ENCODE data around the gene SEC31B. TPM values are rescaled to one million over a fixed set of nuclear protein-coding genes. Genes with fewer than 3 reads are reported as not detected.

The SEC31B gene
- total and polyA plus RNA-seq, 12 donors = 2.8 to 85.1 (median 8.3) TPM

DNA sequence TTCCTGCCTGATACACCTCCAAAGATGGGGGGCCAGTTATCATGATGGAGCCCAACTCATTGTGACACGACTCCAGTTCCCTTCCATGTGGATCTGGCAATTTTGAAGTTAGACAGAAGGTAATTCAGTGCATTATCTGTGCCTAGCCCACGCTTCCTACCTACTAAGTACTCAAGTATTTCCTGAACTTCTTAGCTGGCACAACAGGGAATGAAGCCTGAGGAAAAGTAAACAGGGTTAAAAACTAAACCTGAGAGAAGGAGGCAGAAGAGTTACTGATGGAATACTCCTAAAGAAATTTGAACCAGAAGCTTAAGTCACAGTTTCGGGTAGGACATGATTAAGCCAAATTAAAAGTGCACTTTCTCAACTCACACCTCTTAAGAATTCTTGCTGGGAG, 1.1 kb upstream of the SEC31B start:
- WGBS, 4 donors = 84 to 93% (median 89%) methylated on average over 3 of the region's 3 CpGs
- no peak overlapping the region for H3K27ac ChIP-seq
- no peaks in the 10 kb centered on the region for H3K27me3 ChIP-seq
- peaks cover 0 to 26% of the 10 kb centered on the region in 2 donors for H3K36me3 ChIP-seq (replicated peaks in 1 of 2)
- peaks cover 0 to 13% of the 10 kb centered on the region in 2 donors for H3K4me1 ChIP-seq (replicated peaks in 1 of 2)
- TF ChIP-seq CTCF (IDR thresholded peaks at IDR 0.05) (no peak), POLR2A (IDR thresholded peaks at IDR 0.05) (no peak)
- no peaks in the 10 kb centered on the region for H3K9me3 ChIP-seq (replicated peaks in 1 of 3)
- no peak for DNase-seq
- intact Hi-C loops (cut with DNase I) = loop anchor here in 1 of 2 donors (10.0 kb wide), 1 partner anchor 186 kb away; the partner anchor contains the start of gene PKD2L1
- no peak overlapping the region for H3K4me3 ChIP-seq

- H3K36me3 ChIP-seq (replicated peaks in 1 of 2) = peaks cover 0 to 9% of the 10 kb centered on the region in 2 donors
- DNase-seq = peak; percentile 55 to 91 (median 76)
- H3K27ac ChIP-seq = no peak overlapping the region
- intact Hi-C loops (cut with DNase I) = loop anchor here (5.0 to 10.0 kb wide), 3 partner anchors 36 to 182 kb away; no protein-coding TSS in a partner anchor
- TF ChIP-seq POLR2A (IDR thresholded peaks at IDR 0.05) (no peak), CTCF (IDR thresholded peaks at IDR 0.05) (peak; percentile 48 to 78 (median 74))
- H3K9me3 ChIP-seq (replicated peaks in 1 of 3) = no peaks in the 10 kb centered on the region
- peak overlapping the region in 1 of 4 donors; percentile 48 for H3K4me3 ChIP-seq
- WGBS, 4 donors = 2 to 16% (median 12%) methylated on average over 7 of the region's 7 CpGs
- H3K27me3 ChIP-seq = no peaks in the 10 kb centered on the region
- H3K4me1 ChIP-seq (replicated peaks in 1 of 2) = peaks cover 0 to 13% of the 10 kb centered on the region in 2 donors
These were observed 860 bp downstream of the SEC31B start for GRCh38 chr10:100518761-100519241.

DNA sequence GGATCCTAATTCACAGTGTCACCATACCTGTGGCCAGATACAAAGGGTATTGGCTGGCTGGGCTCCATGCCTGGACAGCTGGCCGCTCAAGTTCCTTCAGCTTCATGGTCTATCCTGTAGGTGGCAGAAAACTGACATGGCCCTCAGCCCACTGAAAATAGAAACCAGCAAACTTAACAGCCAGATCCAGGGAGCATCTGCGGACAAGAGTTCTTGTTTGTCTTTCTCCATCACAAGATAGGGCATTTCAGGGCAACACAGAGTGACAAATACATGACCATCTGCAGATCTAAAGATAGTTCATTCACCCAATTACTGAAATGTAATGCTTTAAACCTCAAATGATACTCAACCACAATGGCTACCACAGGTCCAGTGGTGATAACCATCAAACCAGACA, 2.8 kb downstream of the SEC31B start:
- Histone ChIP-seq H3K27me3 (no peaks in the 10 kb centered on the region), H3K36me3 (replicated peaks in 1 of 2) (peaks cover 0 to 4% of the 10 kb centered on the region in 2 donors), H3K4me1 (replicated peaks in 1 of 2) (peaks cover 0 to 7% of the 10 kb centered on the region in 2 donors), H3K27ac (no peak overlapping the region), H3K4me3 (no peak overlapping the region), H3K9me3 (replicated peaks in 1 of 3) (no peaks in the 10 kb centered on the region)
- intact Hi-C loops (cut with DNase I) = loop anchor here (5.0 to 10.0 kb wide), 3 partner anchors 35 to 180 kb away; no protein-coding TSS in a partner anchor
- WGBS, 4 donors = 90 to 100% (median 96%) methylated on average over 2 of the region's 2 CpGs
- DNase-seq = peak in 1 of 7 donors; percentile 60
- no peak for TF ChIP-seq CTCF (IDR thresholded peaks at IDR 0.05)
- no peak for TF ChIP-seq POLR2A (IDR thresholded peaks at IDR 0.05)

- intact Hi-C loops (cut with DNase I) = loop anchor here (5.0 to 10.0 kb wide), 3 partner anchors 33 to 178 kb away; no protein-coding TSS in a partner anchor
- Histone ChIP-seq H3K4me3 (no peak overlapping the region), H3K27me3 (no peaks in the 10 kb centered on the region), H3K4me1 (replicated peaks in 1 of 2) (peaks cover 0 to 7% of the 10 kb centered on the region in 2 donors), H3K36me3 (replicated peaks in 1 of 2) (peaks cover 0 to 6% of the 10 kb centered on the region in 2 donors), H3K9me3 (replicated peaks in 1 of 3) (no peaks in the 10 kb centered on the region), H3K27ac (no peak overlapping the region)
- DNase-seq = no peak
- TF ChIP-seq POLR2A (IDR thresholded peaks at IDR 0.05) (no peak), CTCF (IDR thresholded peaks at IDR 0.05) (no peak)
- 78 to 95% (median 87%) methylated on average over 3 of the region's 3 CpGs for WGBS, 4 donors
These were observed 4.0 kb downstream of the SEC31B start for GRCh38 chr10:100515612-100516011.
